ENCODE results near the gene ADAMTS15. TPM values are rescaled to one million over a fixed set of nuclear protein-coding genes. Genes with fewer than 3 reads are reported as not detected.

Gene ADAMTS15
- total RNA-seq, 2 experiments from 2014 or later = 0.08 to 0.11 TPM

DNA sequence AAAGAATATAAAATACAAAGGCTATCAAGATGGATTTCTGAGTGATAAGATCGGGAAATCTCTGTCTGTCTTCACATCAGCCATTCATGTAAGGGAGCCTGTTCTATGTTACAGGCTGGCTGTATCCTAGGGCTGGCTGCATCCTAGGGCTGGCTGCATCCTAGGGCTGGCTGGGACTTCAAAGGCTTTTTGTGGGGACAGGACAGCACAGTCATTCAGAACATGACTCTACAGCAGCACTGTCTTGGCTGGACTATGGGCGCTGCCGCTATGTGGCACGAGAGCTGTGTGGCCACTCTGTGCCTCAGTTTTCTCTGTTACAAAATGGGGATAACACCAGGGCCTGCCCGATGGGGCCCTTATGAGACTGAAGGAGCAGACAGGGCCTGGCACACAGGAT lies 30.2 kb upstream of the ADAMTS15 start:
- Histone ChIP-seq H3K4me3 (ENCODE audit: low read length) (no peak overlapping the region), H3K27ac (ENCODE audit: low read depth in 1 of 2, low read length in 2 of 2) (no peak overlapping the region), H3K4me1 (ENCODE audit: insufficient read depth, low read length) (no peaks in the 10 kb centered on the region), H3K9me3 (ENCODE audit: control insufficient read depth in 1 of 2, insufficient read depth in 1 of 2, low read length in 2 of 2) (no peaks in the 10 kb centered on the region), H3K27me3 (ENCODE audit: control insufficient read depth in 1 of 2, insufficient read depth in 2 of 2, low read length in 2 of 2) (peaks cover 0 to 7% of the 10 kb centered on the region in 2 experiments), H3K36me3 (ENCODE audit: insufficient read depth, low read length) (no peaks in the 10 kb centered on the region)
- no peak for ATAC-seq (ENCODE audit: poor library complexity)
- intact Hi-C loops (cut with DNase I, micrococcal nuclease) = no loop called here
- Mint-ChIP-seq H3K9me3 (no peaks in the 10 kb centered on the region), H3K27ac (no peak overlapping the region), H3K27me3 (peaks cover 27% of the 10 kb centered on the region), H3K4me3 (no peak overlapping the region), H3K36me3 (ENCODE audit: low read depth) (no peaks in the 10 kb centered on the region), H3K4me1 (ENCODE audit: low read depth) (no peaks in the 10 kb centered on the region)
- CTCF ChIA-PET = no interaction called here
- POLR2A ChIA-PET = no interaction called here
- DNase-seq = no peak
- TF ChIP-seq, protein P1, sequence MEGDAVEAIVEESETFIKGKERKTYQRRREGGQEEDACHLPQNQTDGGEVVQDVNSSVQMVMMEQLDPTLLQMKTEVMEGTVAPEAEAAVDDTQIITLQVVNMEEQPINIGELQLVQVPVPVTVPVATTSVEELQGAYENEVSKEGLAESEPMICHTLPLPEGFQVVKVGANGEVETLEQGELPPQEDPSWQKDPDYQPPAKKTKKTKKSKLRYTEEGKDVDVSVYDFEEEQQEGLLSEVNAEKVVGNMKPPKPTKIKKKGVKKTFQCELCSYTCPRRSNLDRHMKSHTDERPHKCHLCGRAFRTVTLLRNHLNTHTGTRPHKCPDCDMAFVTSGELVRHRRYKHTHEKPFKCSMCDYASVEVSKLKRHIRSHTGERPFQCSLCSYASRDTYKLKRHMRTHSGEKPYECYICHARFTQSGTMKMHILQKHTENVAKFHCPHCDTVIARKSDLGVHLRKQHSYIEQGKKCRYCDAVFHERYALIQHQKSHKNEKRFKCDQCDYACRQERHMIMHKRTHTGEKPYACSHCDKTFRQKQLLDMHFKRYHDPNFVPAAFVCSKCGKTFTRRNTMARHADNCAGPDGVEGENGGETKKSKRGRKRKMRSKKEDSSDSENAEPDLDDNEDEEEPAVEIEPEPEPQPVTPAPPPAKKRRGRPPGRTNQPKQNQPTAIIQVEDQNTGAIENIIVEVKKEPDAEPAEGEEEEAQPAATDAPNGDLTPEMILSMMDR (IDR thresholded peaks at IDR 0.05) = no peak

- peaks cover 3 to 9% of the 10 kb centered on the region in 2 experiments for H3K27me3 ChIP-seq (ENCODE audit: control insufficient read depth in 1 of 2, insufficient read depth in 2 of 2, low read length in 2 of 2)
- H3K27ac ChIP-seq (ENCODE audit: low read depth in 1 of 2, low read length in 2 of 2) = no peak overlapping the region
- TF ChIP-seq, protein P1 (IDR thresholded peaks at IDR 0.05) = no peak
- Mint-ChIP-seq H3K36me3 (ENCODE audit: low read depth) (no peaks in the 10 kb centered on the region), H3K4me1 (ENCODE audit: low read depth) (no peaks in the 10 kb centered on the region), H3K27ac (no peak overlapping the region), H3K27me3 (peaks cover 29% of the 10 kb centered on the region), H3K4me3 (no peak overlapping the region), H3K9me3 (no peaks in the 10 kb centered on the region)
- POLR2A ChIA-PET = no interaction called here
- no peak for ATAC-seq (ENCODE audit: poor library complexity)
- no peak overlapping the region for H3K4me3 ChIP-seq (ENCODE audit: low read length)
- no peaks in the 10 kb centered on the region for H3K9me3 ChIP-seq (ENCODE audit: control insufficient read depth in 1 of 2, insufficient read depth in 1 of 2, low read length in 2 of 2)
- no peak for DNase-seq
- no peaks in the 10 kb centered on the region for H3K4me1 ChIP-seq (ENCODE audit: insufficient read depth, low read length)
- no peaks in the 10 kb centered on the region for H3K36me3 ChIP-seq (ENCODE audit: insufficient read depth, low read length)
- intact Hi-C loops (cut with DNase I, micrococcal nuclease) = no loop called here
- CTCF ChIA-PET = no interaction called here
Observed at GRCh38 chr11:130418756-130419155, 29.7 kb upstream of the ADAMTS15 start.

- intact Hi-C loops (cut with DNase I, micrococcal nuclease) = no loop called here
- TF ChIP-seq, protein P1 (IDR thresholded peaks at IDR 0.05) = no peak
Observed at GRCh38 chr11:130420478-130421198, 27.8 kb upstream of the ADAMTS15 start.

More at GRCh38 chr11:130420478-130421198, 27.8 kb upstream of the ADAMTS15 start:
- CTCF ChIA-PET = no interaction called here
- Mint-ChIP-seq H3K4me1 (ENCODE audit: low read depth) (no peaks in the 10 kb centered on the region), H3K27ac (no peak overlapping the region), H3K27me3 (peaks cover 38% of the 10 kb centered on the region), H3K36me3 (ENCODE audit: low read depth) (no peaks in the 10 kb centered on the region), H3K9me3 (no peaks in the 10 kb centered on the region), H3K4me3 (no peak overlapping the region)
- Histone ChIP-seq H3K36me3 (ENCODE audit: insufficient read depth, low read length) (no peaks in the 10 kb centered on the region), H3K4me3 (ENCODE audit: low read length) (no peak overlapping the region), H3K27ac (ENCODE audit: low read depth in 1 of 2, low read length in 2 of 2) (no peak overlapping the region), H3K9me3 (ENCODE audit: control insufficient read depth in 1 of 2, insufficient read depth in 1 of 2, low read length in 2 of 2) (no peaks in the 10 kb centered on the region), H3K27me3 (ENCODE audit: control insufficient read depth in 1 of 2, insufficient read depth in 2 of 2, low read length in 2 of 2) (peaks cover 9 to 14% of the 10 kb centered on the region in 2 experiments), H3K4me1 (ENCODE audit: insufficient read depth, low read length) (no peaks in the 10 kb centered on the region)
- ATAC-seq (ENCODE audit: poor library complexity) = no peak
- no peak for DNase-seq
- POLR2A ChIA-PET = no interaction called here
